ENCODE data around the gene GPR27.

DNA sequence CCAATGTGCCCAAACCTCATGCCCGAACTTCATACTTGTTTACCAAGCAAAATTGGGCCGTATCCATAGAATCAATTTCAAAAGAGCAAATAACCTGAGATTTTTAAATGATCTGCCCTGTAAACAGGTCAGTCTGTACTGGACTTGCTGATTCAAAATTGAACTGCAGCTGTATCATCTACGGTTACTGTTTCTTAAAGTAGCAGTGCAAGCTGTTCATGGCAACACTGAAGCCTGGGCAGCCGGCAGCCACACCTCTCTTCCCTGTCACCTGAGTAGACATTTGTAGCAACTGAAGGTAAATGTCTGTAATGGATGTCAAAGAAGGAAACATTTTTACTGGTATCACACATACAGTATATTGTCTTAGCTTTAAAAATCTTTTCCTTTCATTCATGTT, 39.1 kb upstream of the GPR27 start:
- TF ChIP-seq, protein P1, sequence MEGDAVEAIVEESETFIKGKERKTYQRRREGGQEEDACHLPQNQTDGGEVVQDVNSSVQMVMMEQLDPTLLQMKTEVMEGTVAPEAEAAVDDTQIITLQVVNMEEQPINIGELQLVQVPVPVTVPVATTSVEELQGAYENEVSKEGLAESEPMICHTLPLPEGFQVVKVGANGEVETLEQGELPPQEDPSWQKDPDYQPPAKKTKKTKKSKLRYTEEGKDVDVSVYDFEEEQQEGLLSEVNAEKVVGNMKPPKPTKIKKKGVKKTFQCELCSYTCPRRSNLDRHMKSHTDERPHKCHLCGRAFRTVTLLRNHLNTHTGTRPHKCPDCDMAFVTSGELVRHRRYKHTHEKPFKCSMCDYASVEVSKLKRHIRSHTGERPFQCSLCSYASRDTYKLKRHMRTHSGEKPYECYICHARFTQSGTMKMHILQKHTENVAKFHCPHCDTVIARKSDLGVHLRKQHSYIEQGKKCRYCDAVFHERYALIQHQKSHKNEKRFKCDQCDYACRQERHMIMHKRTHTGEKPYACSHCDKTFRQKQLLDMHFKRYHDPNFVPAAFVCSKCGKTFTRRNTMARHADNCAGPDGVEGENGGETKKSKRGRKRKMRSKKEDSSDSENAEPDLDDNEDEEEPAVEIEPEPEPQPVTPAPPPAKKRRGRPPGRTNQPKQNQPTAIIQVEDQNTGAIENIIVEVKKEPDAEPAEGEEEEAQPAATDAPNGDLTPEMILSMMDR (conservative IDR thresholded peaks at IDR 0.05 in 1 of 2, IDR thresholded peaks at IDR 0.05 in 1 of 2; ENCODE audit: extremely low read depth in 1 of 2, insufficient read depth in 1 of 2, low read depth in 1 of 2, low read length in 2 of 2): no peak
- no peak for TF ChIP-seq EZH2 (IDR thresholded peaks at IDR 0.05; ENCODE audit: borderline replicate concordance, low read length)
